ENCODE measurements around the gene TSKU. TPM values are rescaled to one million over a fixed set of nuclear protein-coding genes. Genes with fewer than 3 reads are reported as not detected.
A peak's percentile ranks its signal among the peaks of the same experiment; 100 is the strongest.

The TSKU gene
- total and polyA plus RNA-seq, 9 of the 15 experiments (the other 6 are each of a cell fraction or from before 2014, with no cell fraction given): 0.60 to 11.9 (median 8.4) TPM

GRCh38 chr11:76735841-76736240 is 47.3 kb upstream of the TSKU start (continued):
- TF ChIP-seq, protein P1, sequence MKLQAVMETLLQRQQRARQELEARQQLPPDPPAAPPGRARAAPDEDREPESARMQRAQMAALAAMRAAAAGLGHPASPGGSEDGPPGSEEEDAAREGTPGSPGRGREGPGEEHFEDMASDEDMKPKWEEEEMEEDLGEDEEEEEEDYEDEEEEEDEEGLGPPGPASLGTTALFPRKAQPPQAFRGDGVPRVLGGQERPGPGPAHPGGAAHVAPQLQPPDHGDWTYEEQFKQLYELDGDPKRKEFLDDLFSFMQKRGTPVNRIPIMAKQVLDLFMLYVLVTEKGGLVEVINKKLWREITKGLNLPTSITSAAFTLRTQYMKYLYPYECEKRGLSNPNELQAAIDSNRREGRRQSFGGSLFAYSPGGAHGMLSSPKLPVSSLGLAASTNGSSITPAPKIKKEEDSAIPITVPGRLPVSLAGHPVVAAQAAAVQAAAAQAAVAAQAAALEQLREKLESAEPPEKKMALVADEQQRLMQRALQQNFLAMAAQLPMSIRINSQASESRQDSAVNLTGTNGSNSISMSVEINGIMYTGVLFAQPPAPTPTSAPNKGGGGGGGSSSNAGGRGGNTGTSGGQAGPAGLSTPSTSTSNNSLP (IDR thresholded peaks at IDR 0.05; ENCODE audit: borderline replicate concordance, low read depth, low read length): no peak
- no peak for TF ChIP-seq DLX4 (CRISPR knock-in tag; IDR thresholded peaks at IDR 0.05)
- TF ChIP-seq EP300 (IDR thresholded peaks at IDR 0.05; ENCODE audit: low read length): peak; percentile 64
- TF ChIP-seq MAX (CRISPR knock-in tag; IDR thresholded peaks at IDR 0.05): peak; percentile 71; the same call in 1 of the 2 replicates
- no peak for TF ChIP-seq ZNF24 (IDR thresholded peaks at IDR 0.05)
- no peak for TF ChIP-seq ARID4B (CRISPR knock-in tag; IDR thresholded peaks at IDR 0.05)
- TF ChIP-seq ZFPM2 (CRISPR knock-in tag; IDR thresholded peaks at IDR 0.05): no peak
- TF ChIP-seq ATF1 (CRISPR knock-in tag; IDR thresholded peaks at IDR 0.05): no peak
- TF ChIP-seq ATF1 (tag; IDR thresholded peaks at IDR 0.05): peak; percentile 73
- no peak for TF ChIP-seq POLR3A (IDR thresholded peaks at IDR 0.05; ENCODE audit: borderline replicate concordance, extremely low read depth, insufficient read depth, insufficient read length)
- peak; percentile 89 for TF ChIP-seq MTA1 (IDR thresholded peaks at IDR 0.05; ENCODE audit: borderline replicate concordance)
- no peak for TF ChIP-seq DACH1 (IDR thresholded peaks at IDR 0.05; ENCODE audit: partially characterized antibody)
- TF ChIP-seq, protein P2, sequence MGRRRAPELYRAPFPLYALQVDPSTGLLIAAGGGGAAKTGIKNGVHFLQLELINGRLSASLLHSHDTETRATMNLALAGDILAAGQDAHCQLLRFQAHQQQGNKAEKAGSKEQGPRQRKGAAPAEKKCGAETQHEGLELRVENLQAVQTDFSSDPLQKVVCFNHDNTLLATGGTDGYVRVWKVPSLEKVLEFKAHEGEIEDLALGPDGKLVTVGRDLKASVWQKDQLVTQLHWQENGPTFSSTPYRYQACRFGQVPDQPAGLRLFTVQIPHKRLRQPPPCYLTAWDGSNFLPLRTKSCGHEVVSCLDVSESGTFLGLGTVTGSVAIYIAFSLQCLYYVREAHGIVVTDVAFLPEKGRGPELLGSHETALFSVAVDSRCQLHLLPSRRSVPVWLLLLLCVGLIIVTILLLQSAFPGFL (CRISPR knock-in tag; IDR thresholded peaks at IDR 0.05): no peak
- no peak for TF ChIP-seq KLF1 (tag; IDR thresholded peaks at IDR 0.05)
- TF ChIP-seq, protein P3, sequence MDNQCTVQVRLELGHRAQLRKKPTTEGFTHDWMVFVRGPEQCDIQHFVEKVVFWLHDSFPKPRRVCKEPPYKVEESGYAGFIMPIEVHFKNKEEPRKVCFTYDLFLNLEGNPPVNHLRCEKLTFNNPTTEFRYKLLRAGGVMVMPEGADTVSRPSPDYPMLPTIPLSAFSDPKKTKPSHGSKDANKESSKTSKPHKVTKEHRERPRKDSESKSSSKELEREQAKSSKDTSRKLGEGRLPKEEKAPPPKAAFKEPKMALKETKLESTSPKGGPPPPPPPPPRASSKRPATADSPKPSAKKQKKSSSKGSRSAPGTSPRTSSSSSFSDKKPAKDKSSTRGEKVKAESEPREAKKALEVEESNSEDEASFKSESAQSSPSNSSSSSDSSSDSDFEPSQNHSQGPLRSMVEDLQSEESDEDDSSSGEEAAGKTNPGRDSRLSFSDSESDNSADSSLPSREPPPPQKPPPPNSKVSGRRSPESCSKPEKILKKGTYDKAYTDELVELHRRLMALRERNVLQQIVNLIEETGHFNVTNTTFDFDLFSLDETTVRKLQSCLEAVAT (IDR thresholded peaks at IDR 0.05): peak in 1 of 2 experiments; percentile 59; a peak in 1 of 4 replicates
- no peak for TF ChIP-seq ETV5 (CRISPR knock-in tag; IDR thresholded peaks at IDR 0.05; ENCODE audit: low read depth)
- TF ChIP-seq ZNF695 (CRISPR knock-in tag; IDR thresholded peaks at IDR 0.05): no peak
- no peak for TF ChIP-seq ZNF184 (CRISPR knock-in tag; IDR thresholded peaks at IDR 0.05)

Measured in K562 (cell line).